Tibial nerve (tissue), 3 donors: ENCODE data around the gene SEMA5A.

Experiments used
- POLR2A ChIP-seq, 2 donors: fragments of 450-650 bp; IDR thresholded peaks; one replicate each; pipeline ENCODE4 v1.6.1; 2017; ENCODE audit warnings: antibody characterized with exemption in 2 of 2, mild to moderate bottlenecking in 2 of 2, moderate library complexity in 2 of 2
- TF ChIP-seq, protein P1 (sequence below), 5 experiments: fragments of 200-600 bp in 3 of 5; fragments of 450-650 bp in 2 of 5; sonication (generic) in 3 of 5; IDR thresholded peaks; one replicate each; pipeline ENCODE4 v1.5.1; 2016 to 2019; ENCODE audit warnings: antibody characterized with exemption in 5 of 5, mild to moderate bottlenecking in 3 of 5, moderate library complexity in 2 of 5

GRCh38 chr5:9314558-9314957, 231.3 kb downstream of the SEMA5A start:
- TF ChIP-seq, protein P1, sequence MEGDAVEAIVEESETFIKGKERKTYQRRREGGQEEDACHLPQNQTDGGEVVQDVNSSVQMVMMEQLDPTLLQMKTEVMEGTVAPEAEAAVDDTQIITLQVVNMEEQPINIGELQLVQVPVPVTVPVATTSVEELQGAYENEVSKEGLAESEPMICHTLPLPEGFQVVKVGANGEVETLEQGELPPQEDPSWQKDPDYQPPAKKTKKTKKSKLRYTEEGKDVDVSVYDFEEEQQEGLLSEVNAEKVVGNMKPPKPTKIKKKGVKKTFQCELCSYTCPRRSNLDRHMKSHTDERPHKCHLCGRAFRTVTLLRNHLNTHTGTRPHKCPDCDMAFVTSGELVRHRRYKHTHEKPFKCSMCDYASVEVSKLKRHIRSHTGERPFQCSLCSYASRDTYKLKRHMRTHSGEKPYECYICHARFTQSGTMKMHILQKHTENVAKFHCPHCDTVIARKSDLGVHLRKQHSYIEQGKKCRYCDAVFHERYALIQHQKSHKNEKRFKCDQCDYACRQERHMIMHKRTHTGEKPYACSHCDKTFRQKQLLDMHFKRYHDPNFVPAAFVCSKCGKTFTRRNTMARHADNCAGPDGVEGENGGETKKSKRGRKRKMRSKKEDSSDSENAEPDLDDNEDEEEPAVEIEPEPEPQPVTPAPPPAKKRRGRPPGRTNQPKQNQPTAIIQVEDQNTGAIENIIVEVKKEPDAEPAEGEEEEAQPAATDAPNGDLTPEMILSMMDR (IDR thresholded peaks at IDR 0.05) = no peak
- TF ChIP-seq POLR2A (IDR thresholded peaks at IDR 0.05) = no peak
